ENCODE measurements around the gene PYGM.

DNA sequence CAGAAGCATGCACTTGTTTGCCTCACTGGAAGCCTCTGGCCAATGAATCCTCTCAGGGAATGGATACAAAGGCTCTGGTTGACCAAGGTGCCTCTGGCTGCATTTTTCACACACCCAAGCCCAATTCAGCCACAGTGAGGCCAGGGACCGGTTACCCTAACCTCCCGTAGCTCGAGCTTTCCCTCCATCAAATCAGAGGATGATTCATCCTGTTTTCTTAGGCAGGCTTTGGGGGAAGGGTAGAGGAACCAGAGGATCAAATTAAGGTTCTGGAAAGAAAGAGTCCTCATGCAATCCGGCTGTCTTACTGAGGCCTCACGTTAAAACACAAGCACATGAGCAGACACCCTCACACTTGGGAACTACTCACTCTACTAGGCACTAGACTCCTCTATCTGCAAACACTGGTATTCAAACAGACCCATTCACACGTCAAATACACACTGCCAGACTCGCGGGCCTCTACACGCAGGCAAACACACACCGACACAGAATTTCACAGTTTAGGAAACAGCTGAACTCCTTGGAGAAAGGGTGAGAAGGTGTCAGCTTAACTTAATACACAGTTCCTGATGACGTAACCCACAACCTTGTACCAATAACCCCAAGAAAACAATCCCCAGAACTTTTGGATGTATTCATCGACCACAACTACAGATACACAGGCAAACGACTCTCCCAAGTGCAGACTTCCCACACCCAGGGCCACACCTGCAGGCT, 49.2 kb downstream of the PYGM start:
- TF ChIP-seq POLR2A (IDR thresholded peaks at IDR 0.05; ENCODE audit: low read length) (no peak), GATA1 (IDR thresholded peaks at IDR 0.05; ENCODE audit: low read depth, low read length) (no peak)

Data from erythroblast (primary cell).